HCT116 (cell line): ENCODE results near the gene EXOC4.

ENCODE experiments used
- CBX3 ChIP-seq: IDR thresholded peaks from 2 replicates; pipeline ENCODE4 v1.6.1; 2012; ENCODE audit warnings: low read depth
- CEBPB ChIP-seq: IDR thresholded peaks from 2 replicates; pipeline ENCODE4 v1.6.1; 2012; ENCODE audit warnings: low read depth
- CTCF ChIP-seq, 3 experiments: fragments of 200-600 bp in 1 of 3; sonication (generic) in 1 of 3; IDR thresholded peaks in 2 of 3; conservative IDR thresholded peaks in 1 of 3; 2 replicates each; pipeline ENCODE4 v1.5.1; 2012 to 2017; ENCODE audit warnings: low read depth in 2 of 3, low read length in 2 of 3, antibody characterized with exemption in 1 of 3, borderline replicate concordance in 1 of 3, control low read depth in 1 of 3, mild to moderate bottlenecking in 1 of 3, mixed read lengths in 1 of 3, mixed run types in 1 of 3, moderate library complexity in 1 of 3; ENCODE audit not compliant: insufficient read depth in 1 of 3
- EZH2 ChIP-seq: fragments of 200-600 bp; sonication (generic); IDR thresholded peaks from 2 replicates; pipeline ENCODE4 v1.6.1; 2017; ENCODE audit warnings: antibody characterized with exemption, mixed run types
- POLR2A ChIP-seq: IDR thresholded peaks from 2 replicates; pipeline ENCODE4 v1.7.0; 2011; ENCODE audit warnings: borderline replicate concordance; ENCODE audit not compliant: insufficient read depth, insufficient read length; ENCODE audit errors: extremely low read depth
- POLR2AphosphoS5 ChIP-seq: IDR thresholded peaks from 2 replicates; pipeline ENCODE4 v1.6.1; 2011; ENCODE audit warnings: mild to moderate bottlenecking, low read depth, low read length, moderate library complexity
- RAD21 ChIP-seq: IDR thresholded peaks from 2 replicates; pipeline ENCODE4 v1.6.1; 2012; ENCODE audit warnings: low read depth, mild to moderate bottlenecking
- REST ChIP-seq: IDR thresholded peaks from 2 replicates; pipeline ENCODE4 v1.6.1; 2012; ENCODE audit warnings: low read depth
- SIN3A ChIP-seq: IDR thresholded peaks from 2 replicates; pipeline ENCODE4 v1.6.1; 2012; ENCODE audit warnings: low read depth
- TCF7L2 ChIP-seq: IDR thresholded peaks from 2 replicates; pipeline ENCODE4 v1.7.0; 2011; ENCODE audit warnings: borderline replicate concordance, inconsistent platforms; ENCODE audit not compliant: insufficient read depth, insufficient read length; ENCODE audit errors: extremely low read depth
- YY1 ChIP-seq: IDR thresholded peaks from 2 replicates; pipeline ENCODE4 v1.6.1; 2011; ENCODE audit warnings: low read length, low read depth, moderate library complexity, mild to moderate bottlenecking; ENCODE audit not compliant: insufficient replicate concordance; ENCODE audit errors: extremely low read depth
- TF ChIP-seq, protein P1 (sequence below): IDR thresholded peaks from 2 replicates; pipeline ENCODE4 v1.6.1; 2012

DNA sequence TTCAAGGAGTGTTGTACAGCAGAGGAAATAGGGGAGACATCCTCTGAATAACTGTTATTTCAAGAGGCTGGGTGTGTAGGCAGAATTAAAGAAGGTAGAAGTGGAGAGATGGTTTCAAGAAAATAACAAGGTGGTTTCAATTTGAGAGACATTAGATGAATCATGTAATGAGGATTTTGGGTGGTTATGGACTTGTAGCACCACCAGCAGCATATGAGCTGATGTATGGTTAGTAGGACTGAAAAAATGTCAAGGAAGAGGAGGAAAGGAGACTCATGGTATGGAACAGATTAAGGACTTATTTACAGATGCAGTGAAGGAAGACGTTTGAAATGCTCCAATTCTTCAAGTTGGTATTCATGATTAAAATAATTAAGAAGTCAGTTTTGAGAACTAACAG, 166.2 kb downstream of the EXOC4 start:
- TF ChIP-seq REST (no peak), CTCF (IDR thresholded peaks at IDR 0.05 in 2 of 3, conservative IDR thresholded peaks at IDR 0.05 in 1 of 3; ENCODE audit: borderline replicate concordance in 1 of 3, insufficient read depth in 1 of 3, low read depth in 2 of 3, low read length in 2 of 3) (no peak), POLR2A (no peak), YY1 (no peak), RAD21 (no peak), SIN3A (no peak), CBX3 (no peak), CEBPB (no peak), TCF7L2 (no peak), POLR2AphosphoS5 (no peak), EZH2 (no peak)
- TF ChIP-seq, protein P1, sequence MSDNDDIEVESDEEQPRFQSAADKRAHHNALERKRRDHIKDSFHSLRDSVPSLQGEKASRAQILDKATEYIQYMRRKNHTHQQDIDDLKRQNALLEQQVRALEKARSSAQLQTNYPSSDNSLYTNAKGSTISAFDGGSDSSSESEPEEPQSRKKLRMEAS = no peak
